Duodenal mucosa (tissue), 2 donors: ENCODE data around the gene TUBB4B.

Experiments used
- H3K27ac ChIP-seq: one replicate; pipeline ENCODE4 v1.7.0; 2013; ENCODE audit warnings: low read depth, low read length
- H3K27me3 ChIP-seq, 2 donors: one replicate each; pipeline ENCODE4 v1.7.0; 2013; ENCODE audit warnings: low read length in 2 of 2, control low read depth in 1 of 2; ENCODE audit not compliant: insufficient read depth in 2 of 2, control insufficient read depth in 1 of 2
- H3K36me3 ChIP-seq, 2 donors: one replicate each; pipeline ENCODE4 v1.7.0; 2013; ENCODE audit warnings: low read length in 2 of 2, control low read depth in 1 of 2; ENCODE audit not compliant: insufficient read depth in 2 of 2, control insufficient read depth in 1 of 2
- H3K4me1 ChIP-seq, 2 donors: one replicate each; pipeline ENCODE4 v1.7.0; 2013; ENCODE audit warnings: low read length in 2 of 2, control low read depth in 1 of 2; ENCODE audit not compliant: insufficient read depth in 2 of 2, control insufficient read depth in 1 of 2
- H3K4me3 ChIP-seq, 2 donors: one replicate each; pipeline ENCODE4 v1.7.0; 2013; ENCODE audit warnings: low read length in 2 of 2, low read depth in 1 of 2
- H3K9ac ChIP-seq, 2 donors: one replicate each; pipeline ENCODE4 v1.7.0; 2013; ENCODE audit warnings: low read length in 2 of 2, low read depth in 1 of 2
- H3K9me3 ChIP-seq, 2 donors: one replicate each; pipeline ENCODE4 v1.7.0; 2013; ENCODE audit warnings: low read length in 2 of 2, control low read depth in 1 of 2; ENCODE audit not compliant: control insufficient read depth in 1 of 2

The TUBB4B gene

DNA sequence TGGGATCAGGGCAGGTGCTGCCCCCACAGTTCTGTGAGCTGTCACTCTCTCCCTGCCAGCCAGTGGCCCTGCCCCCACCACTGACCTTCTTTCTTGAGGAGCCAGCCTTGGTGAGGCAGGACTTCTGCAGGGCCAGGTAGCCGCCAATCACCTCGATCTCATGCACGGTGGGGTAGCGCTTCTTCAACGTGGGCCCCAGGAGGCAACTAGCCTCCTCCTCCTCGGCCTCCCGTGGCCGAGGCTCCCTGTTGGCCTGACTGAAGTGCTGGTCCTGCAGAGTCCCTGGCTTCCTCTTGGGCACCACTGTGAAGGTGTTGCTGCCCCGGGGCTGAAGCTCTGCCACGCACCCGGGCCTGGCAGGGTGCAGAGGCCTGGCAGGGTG, 42.2 kb upstream of the TUBB4B start:
- no peaks in the 10 kb centered on the region for H3K9me3 ChIP-seq
- peak overlapping the region; percentile 72 to 76 for H3K4me3 ChIP-seq
- peaks cover 43 to 66% of the 10 kb centered on the region in 2 donors for H3K4me1 ChIP-seq
- H3K9ac ChIP-seq, result peak overlapping the region; percentile 69 to 85
- H3K27me3 ChIP-seq, result no peaks in the 10 kb centered on the region
- peak overlapping the region; percentile 83 for H3K27ac ChIP-seq
- H3K36me3 ChIP-seq, result no peaks in the 10 kb centered on the region

DNA sequence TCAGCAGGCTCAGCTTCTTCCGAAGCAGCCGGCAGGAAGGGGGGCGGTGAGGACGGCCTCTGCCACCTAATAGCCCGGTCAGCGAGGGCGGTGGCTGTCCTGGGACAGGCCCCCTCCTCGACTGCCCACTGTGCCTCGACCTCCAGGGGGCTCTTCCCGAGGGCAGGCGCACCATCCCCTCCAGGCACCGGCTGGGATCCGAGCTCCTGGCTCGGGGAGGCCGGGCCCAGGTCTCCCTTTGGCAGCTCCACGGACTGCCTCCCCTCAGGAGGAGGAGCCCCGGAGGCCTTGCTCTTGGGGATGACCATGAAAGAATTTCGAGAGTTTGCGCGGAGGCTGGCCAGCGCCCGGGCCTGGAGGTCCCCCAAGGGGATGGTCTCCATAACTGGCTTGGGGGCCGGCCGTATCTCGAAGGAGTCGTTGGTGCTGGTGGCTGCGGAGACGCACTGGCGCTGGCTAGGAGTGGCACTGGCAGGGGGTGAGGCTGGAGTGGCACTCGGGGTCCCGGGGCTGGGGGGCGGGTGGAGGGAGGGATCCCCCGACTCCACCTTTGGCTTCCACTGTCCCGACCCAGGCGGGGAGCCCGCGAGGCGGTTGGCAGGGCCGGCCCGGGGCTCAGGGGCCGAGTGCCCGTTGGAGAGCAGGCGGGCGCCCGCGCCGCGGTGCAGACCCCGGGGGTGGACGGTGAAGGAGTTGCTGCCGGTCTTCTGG, 41.5 kb upstream of the TUBB4B start:
- no peaks in the 10 kb centered on the region for H3K27me3 ChIP-seq
- no peaks in the 10 kb centered on the region for H3K36me3 ChIP-seq
- H3K9ac ChIP-seq, result peak overlapping the region; percentile 69 to 85
- peak overlapping the region; percentile 72 to 76 for H3K4me3 ChIP-seq
- H3K4me1 ChIP-seq, result peaks cover 49 to 70% of the 10 kb centered on the region in 2 donors
- no peaks in the 10 kb centered on the region for H3K9me3 ChIP-seq
- H3K27ac ChIP-seq, result peak overlapping the region; percentile 83

DNA sequence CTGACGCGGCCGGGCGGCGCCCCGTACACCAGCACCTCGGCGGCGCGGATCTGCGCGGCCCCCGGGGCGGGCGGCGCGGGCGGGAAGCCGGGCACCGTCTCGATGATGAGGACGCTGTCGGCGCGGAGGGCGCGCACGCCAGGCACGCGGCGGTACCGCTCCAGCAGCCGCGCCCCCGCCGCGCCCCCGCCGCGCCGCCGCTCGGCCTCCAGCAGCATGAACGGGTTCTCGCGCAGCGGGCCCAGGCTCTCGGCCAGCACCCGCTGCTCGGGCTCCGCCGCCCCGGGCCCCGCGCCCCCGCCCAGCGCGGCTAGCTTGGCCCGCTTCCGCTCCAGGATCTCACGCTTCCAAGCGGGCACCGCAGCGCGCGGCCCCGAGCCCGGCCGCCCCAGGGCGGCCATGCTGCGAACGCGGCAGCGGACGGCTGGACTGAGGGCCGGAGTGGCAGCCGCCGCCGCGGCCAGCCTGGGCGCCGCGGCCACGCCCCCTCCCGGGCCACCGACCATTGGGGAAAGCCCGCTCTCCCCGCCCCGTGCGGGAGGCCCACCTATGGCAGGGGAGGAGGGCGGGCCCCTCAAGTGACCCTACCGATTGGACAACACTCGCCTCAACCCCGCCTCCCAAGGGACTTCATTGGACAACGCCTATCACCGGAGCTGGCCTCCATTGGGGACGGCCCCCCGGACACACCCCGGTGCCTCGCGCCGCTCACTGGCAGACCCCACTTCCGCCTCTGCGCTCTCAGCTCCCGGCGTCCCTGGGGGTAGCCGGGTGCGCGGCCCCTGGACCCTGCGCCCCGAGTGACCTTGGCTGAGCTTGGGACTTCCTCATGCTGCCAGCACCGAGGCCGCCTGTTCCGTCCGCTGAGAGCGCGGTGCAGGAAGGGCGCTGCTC, 40.5 kb upstream of the TUBB4B start, which contains the start of gene TPRN:
Gene TPRN, minus strand, starts transcription at position 431 of the 894 bp plus-strand sequence. Its CDS starts 30 bp downstream, at position 401.
- peaks cover 43 to 64% of the 10 kb centered on the region in 2 donors for H3K4me1 ChIP-seq
- peak within 1 kb of the TSS; percentile 69 to 88 for H3K9ac ChIP-seq
- peak within 1 kb of the TSS; percentile 81 for H3K4me3 ChIP-seq

DNA sequence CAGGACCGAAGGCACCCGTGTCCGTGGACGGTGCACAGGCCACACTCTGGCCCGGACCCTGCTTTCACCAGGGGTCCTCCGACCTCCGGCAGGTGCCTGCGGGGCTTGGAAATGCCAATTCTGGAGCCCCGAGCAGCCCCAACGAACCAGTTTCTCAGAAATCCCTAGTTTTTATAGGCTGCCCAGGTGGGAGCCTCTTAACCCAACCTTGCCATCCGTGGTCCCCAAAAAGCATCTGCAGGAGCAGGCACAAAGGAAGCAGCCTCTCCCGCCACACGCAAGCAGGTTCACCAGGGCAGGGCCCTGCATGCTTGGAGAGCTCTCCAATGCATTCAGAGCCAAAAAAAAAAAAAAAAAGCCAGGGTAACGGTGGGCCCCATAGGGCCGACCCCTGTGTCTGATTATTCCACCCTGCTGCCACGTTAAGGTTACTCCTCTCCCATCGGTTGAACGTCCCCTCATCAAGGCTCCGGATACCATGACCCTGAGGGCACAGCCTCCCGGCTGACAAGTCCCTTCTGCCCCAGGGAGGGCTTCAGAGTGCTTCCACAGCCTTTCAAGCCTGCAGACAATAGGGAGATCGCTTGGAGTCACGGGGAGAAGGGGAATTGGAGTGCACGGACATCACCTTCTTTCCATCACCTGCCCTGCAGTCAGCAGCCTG, 39.8 kb upstream of the TUBB4B start:
- Histone ChIP-seq H3K9ac (peak overlapping the region; percentile 61 to 88), H3K4me1 (peaks cover 42 to 63% of the 10 kb centered on the region in 2 donors), H3K9me3 (no peaks in the 10 kb centered on the region), H3K27ac (peak overlapping the region; percentile 70), H3K4me3 (peak overlapping the region; percentile 81), H3K36me3 (no peaks in the 10 kb centered on the region), H3K27me3 (no peaks in the 10 kb centered on the region)

More for the DNA sequence above, 40.5 kb upstream of the TUBB4B start, which contains the start of gene TPRN:
- H3K27me3 ChIP-seq, result no peaks in the 10 kb centered on the region
- H3K9me3 ChIP-seq, result no peaks in the 10 kb centered on the region
- H3K27ac ChIP-seq, result peak within 1 kb of the TSS; percentile 83
- no peaks in the 10 kb centered on the region for H3K36me3 ChIP-seq

DNA sequence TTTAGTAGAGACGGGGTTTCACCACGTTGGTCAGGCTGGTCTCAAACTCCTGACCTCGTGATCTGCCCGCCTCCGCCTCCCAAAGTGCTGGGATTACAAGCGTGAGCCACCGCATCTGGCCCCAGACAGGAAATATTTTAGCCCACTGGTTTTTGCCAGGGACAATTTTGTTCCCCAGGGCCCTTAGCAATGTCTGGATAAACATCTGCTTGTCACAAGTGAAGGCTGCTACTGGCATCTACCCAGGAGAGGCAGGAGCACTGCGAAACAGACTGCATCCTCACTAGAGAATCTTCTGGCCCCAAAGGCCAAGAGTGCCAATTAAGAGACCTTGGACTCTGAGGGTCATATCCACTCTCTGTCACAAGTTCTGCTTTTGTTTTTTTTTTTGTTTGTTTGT, 38.1 kb upstream of the TUBB4B start:
- Histone ChIP-seq H3K4me3 (no peak overlapping the region), H3K4me1 (peaks cover 46 to 69% of the 10 kb centered on the region in 2 donors), H3K27ac (no peak overlapping the region), H3K9ac (no peak overlapping the region), H3K27me3 (no peaks in the 10 kb centered on the region), H3K36me3 (peaks cover 0 to 6% of the 10 kb centered on the region in 2 donors), H3K9me3 (no peaks in the 10 kb centered on the region)

DNA sequence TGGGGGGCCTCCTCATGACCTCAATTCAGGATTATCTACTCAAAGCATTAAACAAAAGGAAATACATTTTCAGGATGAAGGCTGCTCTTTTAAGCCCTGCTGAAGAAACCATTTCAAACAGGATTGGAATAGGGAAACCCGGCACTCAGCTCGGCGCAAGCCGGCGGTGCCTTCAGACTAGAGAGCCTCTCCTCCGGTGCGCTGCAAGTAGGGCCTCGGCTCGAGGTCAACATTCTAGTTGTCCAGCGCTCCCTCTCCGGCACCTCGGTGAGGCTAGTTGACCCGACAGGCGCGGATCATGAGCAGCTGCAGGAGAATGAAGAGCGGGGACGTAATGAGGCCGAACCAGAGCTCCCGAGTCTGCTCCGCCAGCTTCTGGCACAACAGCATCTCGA, 36.4 kb upstream of the TUBB4B start:
- H3K27me3 ChIP-seq, result no peaks in the 10 kb centered on the region
- H3K4me1 ChIP-seq, result peaks cover 40 to 53% of the 10 kb centered on the region in 2 donors
- H3K4me3 ChIP-seq, result peak overlapping the region; percentile 99
- no peak overlapping the region for H3K27ac ChIP-seq
- no peaks in the 10 kb centered on the region for H3K9me3 ChIP-seq
- peak overlapping the region; percentile 83 to 95 for H3K9ac ChIP-seq
- peaks cover 0 to 9% of the 10 kb centered on the region in 2 donors for H3K36me3 ChIP-seq

DNA sequence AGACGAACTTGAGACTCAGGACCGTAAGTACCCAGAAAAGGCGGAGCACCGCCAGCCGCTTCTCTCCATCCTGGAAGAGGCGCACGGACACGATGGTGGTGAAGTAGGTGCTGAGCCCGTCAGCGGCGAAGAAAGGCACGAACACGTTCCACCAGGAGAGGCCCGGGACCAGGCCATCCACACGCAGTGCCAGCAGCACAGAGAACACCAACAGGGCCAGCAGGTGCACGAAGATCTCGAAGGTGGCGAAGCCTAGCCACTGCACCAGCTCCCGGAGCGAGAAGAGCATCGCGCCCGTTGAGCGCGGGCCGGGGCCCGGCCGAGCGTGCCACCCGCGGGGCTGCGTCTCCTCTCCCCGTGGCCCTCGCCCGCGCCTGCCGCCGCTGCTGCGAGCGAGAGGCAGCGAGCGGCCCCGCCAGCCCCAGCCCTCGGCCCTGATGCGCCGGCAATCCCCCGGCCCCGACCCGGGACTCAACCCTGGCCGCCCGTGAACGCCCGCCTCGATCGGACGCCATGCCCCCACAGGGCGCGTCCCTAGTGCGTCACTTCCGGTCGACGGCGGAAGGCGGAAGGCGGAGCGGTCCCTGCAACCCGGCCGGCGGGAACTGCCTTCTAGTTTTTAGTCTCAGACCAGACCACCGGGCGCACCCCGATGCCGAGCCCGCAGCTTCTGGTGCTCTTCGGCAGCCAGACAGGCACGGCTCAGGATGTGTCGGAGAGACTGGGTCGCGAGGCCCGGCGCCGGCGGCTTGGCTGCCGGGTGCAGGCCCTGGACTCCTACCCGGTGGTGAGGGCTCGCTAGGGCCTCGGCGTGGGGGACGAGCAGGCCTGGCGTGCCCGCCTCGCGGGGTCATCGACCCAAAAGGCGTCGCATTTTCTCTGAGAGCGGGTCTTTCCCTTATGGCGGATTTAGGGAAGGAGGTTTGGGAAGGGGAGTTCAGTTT, 35.7 kb upstream of the TUBB4B start, which contains the start of the genes NDOR1 and TMEM203:
Gene NDOR1, plus strand, starts transcription at position 575 of the 944 bp plus-strand sequence. Its CDS starts 78 bp downstream, at position 653.
Gene TMEM203, minus strand, starts transcription at position 523 of the 944 bp plus-strand sequence. Its CDS starts 234 bp downstream, at position 289.
- H3K9me3 ChIP-seq, result no peaks in the 10 kb centered on the region
- H3K27ac ChIP-seq, result peak within 1 kb of the TSS; percentile 70
- H3K9ac ChIP-seq, result peak within 1 kb of the TSS; percentile 83 to 95
- H3K36me3 ChIP-seq, result peaks cover 0 to 9% of the 10 kb centered on the region in 2 donors
- H3K4me1 ChIP-seq, result peaks cover 40 to 53% of the 10 kb centered on the region in 2 donors
- no peaks in the 10 kb centered on the region for H3K27me3 ChIP-seq
- H3K4me3 ChIP-seq, result peak within 1 kb of the TSS; percentile 99

DNA sequence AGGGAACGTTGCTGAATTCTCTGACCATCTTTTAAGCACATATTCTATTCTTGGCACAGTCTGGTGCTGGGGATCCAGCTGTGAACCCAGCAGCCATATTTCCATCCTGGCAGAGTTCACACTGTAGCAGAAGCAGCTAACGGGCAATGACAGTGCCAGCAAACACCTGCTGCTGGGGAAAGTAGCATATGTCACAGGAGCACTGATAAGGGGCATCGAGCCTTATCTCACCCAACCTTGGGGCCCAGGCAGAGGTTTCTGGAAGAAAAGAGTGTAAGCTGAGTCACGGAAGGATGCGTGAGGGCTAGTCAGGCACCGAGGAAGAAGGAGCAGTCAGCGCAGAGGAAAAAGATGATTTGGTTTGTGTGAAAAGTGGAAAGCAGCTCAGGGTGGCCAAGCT, 34.5 kb upstream of the TUBB4B start:
- no peak overlapping the region for H3K27ac ChIP-seq
- H3K4me1 ChIP-seq, result peaks cover 34 to 48% of the 10 kb centered on the region in 2 donors
- H3K9ac ChIP-seq, result peak overlapping the region; percentile 83 to 95
- no peaks in the 10 kb centered on the region for H3K9me3 ChIP-seq
- H3K36me3 ChIP-seq, result peaks cover 0 to 9% of the 10 kb centered on the region in 2 donors
- H3K27me3 ChIP-seq, result no peaks in the 10 kb centered on the region
- peak overlapping the region; percentile 99 for H3K4me3 ChIP-seq

DNA sequence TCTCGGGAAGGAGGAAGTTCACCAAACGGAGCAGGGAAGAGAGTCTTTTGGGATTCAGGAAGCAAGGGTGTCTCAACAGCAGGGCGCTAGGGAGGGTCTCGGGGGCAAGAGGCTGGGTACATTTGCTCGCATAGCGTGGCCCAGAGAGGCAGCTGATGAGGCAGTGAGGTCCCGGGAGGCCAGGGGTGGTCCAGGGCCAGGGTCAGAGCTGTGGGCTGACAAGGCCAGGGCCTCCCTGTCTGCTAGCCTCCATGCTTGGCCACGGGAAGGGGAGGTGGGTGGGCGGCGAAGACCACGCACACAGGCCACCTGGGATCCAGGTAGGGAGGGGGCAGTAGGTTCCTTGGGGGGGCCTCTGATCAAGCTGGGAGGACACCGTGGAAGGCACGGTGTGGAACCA, 29.6 kb upstream of the TUBB4B start:
- peaks cover 0 to 17% of the 10 kb centered on the region in 2 donors for H3K36me3 ChIP-seq
- no peak overlapping the region for H3K4me3 ChIP-seq
- no peaks in the 10 kb centered on the region for H3K27me3 ChIP-seq
- H3K4me1 ChIP-seq, result peaks cover 5 to 10% of the 10 kb centered on the region in 2 donors
- H3K27ac ChIP-seq, result no peak overlapping the region
- no peak overlapping the region for H3K9ac ChIP-seq
- H3K9me3 ChIP-seq, result no peaks in the 10 kb centered on the region
